LNCaP clone FGC (cell line): ENCODE measurements around the gene VSIG10L.

ENCODE experiments used
- DNase-seq: peaks from one replicate; pipeline ENCODE4 v3.0.0-alpha.2; 2011; ENCODE audit warnings: low read depth
- H3K4me3 ChIP-seq: 2 replicates; pipeline ENCODE4 v1.5.1; 2011; ENCODE audit warnings: mild to moderate bottlenecking, low read depth, low read length, control low read depth
- TF ChIP-seq, protein P1 (sequence below): IDR thresholded peaks from 2 replicates; pipeline ENCODE4 v1.5.1; 2012; ENCODE audit warnings: mild to moderate bottlenecking; ENCODE audit not compliant: control insufficient read depth, insufficient read depth; ENCODE audit errors: extremely low read depth

The VSIG10L gene

GRCh38 chr19:51365211-51365964, 23.4 kb upstream of the VSIG10L start:
- TF ChIP-seq, protein P1, sequence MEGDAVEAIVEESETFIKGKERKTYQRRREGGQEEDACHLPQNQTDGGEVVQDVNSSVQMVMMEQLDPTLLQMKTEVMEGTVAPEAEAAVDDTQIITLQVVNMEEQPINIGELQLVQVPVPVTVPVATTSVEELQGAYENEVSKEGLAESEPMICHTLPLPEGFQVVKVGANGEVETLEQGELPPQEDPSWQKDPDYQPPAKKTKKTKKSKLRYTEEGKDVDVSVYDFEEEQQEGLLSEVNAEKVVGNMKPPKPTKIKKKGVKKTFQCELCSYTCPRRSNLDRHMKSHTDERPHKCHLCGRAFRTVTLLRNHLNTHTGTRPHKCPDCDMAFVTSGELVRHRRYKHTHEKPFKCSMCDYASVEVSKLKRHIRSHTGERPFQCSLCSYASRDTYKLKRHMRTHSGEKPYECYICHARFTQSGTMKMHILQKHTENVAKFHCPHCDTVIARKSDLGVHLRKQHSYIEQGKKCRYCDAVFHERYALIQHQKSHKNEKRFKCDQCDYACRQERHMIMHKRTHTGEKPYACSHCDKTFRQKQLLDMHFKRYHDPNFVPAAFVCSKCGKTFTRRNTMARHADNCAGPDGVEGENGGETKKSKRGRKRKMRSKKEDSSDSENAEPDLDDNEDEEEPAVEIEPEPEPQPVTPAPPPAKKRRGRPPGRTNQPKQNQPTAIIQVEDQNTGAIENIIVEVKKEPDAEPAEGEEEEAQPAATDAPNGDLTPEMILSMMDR, result 0 out of 2 replicates have a peak, but pooled peaks have one; percentile 19
- no peak for DNase-seq
- H3K4me3 ChIP-seq, result peak overlapping the region; percentile 93

GRCh38 chr19:51364200-51365106, 22.5 kb upstream of the VSIG10L start:
- DNase-seq, result no peak
- H3K4me3 ChIP-seq, result peak overlapping the region; percentile 3; the same call in 1 of the 2 replicates
- TF ChIP-seq, protein P1, result no peak

DNA sequence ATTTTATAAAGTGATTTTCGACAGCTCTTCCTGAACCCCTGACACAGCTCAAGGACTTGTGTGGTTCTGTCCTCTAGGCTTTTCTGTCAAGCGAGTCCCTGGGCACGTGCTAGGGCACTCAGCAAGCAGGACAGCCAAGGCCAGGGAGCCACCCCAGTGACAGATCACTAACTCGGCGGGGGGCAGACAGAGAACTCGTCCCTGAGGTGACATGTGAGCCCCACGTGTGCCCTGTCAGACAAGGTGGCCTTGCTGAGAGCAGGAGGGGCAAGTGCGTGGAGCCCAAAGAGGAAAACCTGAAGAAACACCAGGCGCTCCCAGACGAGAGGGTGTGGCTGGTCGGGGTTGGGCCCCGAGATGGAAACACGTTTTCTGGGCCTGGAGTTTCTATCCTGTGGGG, 19.3 kb upstream of the VSIG10L start:
- TF ChIP-seq, protein P1, result no peak
- DNase-seq, result no peak
- H3K4me3 ChIP-seq, result no peak overlapping the region

DNA sequence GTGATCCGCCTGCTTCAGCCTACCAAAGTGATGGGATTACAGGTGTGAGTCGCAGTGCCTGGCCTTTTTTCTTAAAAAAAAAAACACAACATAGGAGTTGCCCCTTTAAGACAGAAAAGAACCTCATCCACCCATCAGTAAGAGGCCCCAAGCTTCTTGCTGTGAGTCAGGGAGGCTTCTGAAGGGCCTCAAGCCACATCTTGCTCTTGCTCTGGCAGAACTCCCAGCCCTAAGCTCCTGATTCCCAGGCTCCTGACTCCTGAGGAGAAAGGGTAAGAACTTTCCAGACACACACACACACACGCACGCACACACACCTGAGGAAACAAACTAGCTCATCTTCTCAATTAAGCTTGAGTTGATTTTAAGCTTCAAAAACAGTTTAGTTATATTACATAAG, 17.4 kb upstream of the VSIG10L start:
- no peak overlapping the region for H3K4me3 ChIP-seq
- TF ChIP-seq, protein P1, result no peak
- DNase-seq, result no peak

DNA sequence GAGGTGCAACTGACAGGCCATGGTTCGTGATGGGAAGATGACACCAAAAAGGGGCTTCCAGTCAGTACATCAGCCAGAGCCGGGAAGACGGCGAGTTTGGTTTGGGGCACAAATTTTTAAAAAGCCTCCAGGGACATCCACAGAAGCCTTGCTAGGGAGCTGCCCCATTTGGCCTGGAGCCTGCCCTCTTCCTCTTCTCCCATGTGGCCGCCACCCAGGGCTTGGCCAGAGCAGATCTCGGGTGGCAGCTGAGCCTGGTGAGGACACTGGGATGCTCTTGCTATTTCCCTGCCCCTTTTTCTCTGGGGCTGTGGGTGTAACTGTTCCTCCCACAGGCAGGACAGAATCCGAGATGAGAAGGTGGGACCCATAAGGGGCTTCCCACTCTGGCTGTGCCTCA, 16.0 kb upstream of the VSIG10L start:
- no peak overlapping the region for H3K4me3 ChIP-seq
- TF ChIP-seq, protein P1, result no peak
- DNase-seq, result no peak

GRCh38 chr19:51356159-51356801, 14.3 kb upstream of the VSIG10L start:
- H3K4me3 ChIP-seq, result no peak overlapping the region
- TF ChIP-seq, protein P1, result no peak
- DNase-seq, result no peak
